ENCODE data around the gene GATA1.
A peak's percentile ranks its signal among the peaks of the same experiment; 100 is the strongest.

GATA1 gene

GRCh38 chrX:48786341-48786800, at the start of gene GATA1:
Gene GATA1 (plus strand): TSS chrX:48786590. CDS start chrX:48791110, 4,520 bp downstream.
- no peak for FAIRE-seq

DNA sequence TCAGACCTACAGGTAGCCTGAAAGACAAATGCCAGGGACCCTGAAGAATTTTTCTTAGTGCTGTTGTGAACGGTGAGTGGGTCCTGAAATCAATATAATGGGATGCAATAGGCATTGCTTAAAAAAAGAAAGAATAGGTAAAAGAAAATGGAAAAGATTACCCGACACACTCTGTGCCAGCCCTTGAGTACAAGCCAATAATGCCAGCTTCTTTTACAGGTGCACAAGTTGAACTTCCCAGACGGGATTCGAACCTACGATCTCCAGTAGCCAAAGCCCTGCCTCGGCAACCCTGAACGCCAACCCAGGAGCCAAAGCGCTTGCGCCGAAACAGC, 49.5 kb upstream of the GATA1 start:
- FAIRE-seq: no peak

DNA sequence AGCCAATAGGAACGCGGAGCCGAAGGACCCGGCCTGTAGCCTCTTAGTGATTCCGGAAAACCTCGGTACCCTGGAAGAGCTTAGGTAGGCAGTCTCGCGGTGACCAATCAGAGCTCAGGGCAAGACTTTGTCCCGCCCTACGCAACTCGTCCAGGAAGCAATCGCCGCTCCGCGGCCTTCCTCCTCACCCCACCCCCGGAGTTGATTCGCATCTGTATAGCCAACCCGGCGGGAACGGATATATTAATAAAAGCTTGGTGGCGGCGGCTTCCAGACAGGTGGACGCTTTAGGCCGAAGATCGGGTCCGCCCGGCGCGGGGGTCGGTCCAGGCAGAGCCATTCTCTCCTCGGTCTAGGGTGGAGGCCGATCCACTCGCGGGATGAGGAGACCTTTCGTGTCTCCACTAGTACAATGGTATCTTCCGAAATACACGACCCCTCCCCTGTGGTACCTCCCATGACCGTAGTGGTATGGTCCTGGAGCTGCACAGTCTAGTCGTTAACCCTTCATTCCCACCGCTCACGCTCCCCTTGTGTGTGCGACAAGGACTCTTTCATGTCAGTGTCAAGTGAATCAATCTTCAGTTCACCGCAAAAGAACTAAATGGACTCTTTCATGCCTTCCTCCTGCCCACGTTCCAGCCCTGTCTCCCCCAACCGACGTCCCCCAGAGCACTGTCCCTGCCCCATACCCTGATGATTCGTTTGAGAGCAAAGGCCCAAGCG, 49.0 kb upstream of the GATA1 start:
- FAIRE-seq: peak; percentile 90

- no peak for FAIRE-seq
Measured at GRCh38 chrX:48737940-48738339, 48.5 kb upstream of the GATA1 start.

DNA sequence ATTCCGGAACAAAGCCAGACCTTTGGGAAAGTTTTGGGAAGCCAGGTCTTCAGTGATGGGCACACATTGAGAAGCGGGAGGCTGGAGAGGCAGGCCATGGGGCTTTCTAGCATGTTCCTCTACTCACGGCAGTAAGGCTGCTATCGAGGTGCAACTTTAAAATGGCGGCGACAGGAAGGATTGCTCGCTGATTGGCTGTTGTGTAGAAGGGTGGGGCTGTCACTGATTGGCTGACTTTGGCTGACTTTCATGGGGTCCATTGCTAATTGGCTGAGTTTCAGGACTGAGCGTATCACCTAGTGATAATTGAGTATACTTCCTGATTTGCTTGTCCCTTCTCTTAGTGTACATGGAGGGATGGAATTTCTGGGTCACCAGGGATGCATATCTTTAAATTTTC, 44.6 kb upstream of the GATA1 start:
- no peak for FAIRE-seq

GRCh38 chrX:48745222-48745621, 41.2 kb upstream of the GATA1 start:
- no peak for FAIRE-seq

GRCh38 chrX:48747415-48748016, 38.9 kb upstream of the GATA1 start:
- no peak for FAIRE-seq

DNA sequence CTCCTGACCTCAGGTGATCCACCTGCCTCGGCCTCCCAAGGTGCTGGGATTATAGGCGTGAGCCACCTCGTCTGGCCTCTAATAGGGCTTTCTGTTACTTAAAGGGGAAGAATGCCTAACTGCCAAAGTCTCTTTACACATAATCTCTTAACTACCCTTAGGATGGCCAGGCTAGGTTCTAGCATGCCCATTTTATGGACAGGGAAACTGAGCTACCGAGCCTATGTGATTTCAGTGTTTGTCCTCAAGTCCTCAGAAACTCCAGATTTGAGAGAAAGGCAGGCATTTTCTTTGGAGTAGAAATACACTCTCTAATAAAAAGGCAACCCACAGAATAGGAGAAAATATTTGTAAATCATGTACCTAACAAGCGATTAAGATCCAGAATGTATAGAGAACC, 37.2 kb upstream of the GATA1 start:
- no peak for FAIRE-seq

DNA sequence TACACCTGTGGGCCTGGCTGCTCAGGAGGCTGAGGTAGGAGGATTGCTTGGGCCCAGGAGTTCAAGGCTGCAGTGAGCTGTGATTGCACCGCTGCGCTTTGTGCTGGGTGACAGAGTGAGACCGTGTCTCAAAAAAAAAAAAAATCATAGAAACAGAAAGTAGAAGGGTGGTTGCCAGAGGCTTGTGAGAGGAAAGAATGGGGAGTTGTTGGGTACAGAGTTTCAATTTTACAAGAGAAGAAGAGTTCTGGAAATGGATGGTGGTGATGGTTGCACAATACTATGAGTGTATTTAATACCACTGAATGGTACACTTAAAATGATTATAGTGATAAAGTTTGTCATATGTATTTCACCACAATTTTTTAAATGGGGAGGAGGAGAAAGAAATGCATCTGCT, 35.0 kb upstream of the GATA1 start:
- FAIRE-seq: no peak

DNA sequence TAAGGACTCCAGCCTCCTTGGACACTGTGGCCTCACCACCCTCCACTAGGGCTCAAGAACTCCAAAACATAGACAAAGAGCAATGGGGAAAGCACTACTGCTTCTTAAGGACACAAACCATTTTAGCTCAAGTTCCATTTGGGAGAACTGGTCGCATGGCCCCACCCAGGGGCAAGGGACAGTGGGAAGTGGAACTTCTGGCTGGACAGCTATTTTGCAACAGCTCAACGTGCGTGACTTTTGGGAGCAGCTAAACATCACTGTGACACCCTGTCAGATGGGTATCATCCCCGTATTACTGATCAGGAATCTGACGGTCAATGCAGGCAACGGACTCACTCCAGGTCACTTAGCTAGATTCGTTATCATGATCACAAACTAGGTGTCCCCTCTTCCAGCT, 33.9 kb upstream of the GATA1 start:
- no peak for FAIRE-seq

DNA sequence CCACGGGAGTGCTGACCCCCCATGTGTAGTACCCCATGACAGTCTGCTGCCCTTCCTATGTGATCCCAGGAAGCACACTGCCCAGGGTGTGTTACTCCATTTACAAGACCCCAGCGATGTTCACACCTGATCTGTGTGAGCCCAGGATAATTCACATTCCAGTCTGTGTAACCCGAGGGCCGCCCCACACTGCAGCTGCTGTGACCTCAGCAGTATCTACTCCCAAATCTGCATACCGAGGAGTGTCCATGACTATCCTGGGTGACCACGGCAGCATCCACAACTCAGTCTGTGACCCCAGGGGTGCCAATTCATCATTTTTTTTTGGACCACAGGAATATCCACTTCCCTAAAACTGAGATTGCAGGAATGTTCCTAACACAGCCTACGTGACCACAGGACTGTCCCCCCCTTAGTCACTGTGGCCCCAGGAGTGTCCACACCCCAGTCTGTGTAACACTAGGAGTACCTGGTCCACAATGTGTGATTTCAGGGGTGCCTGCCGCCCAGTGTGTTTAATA, 32.6 kb upstream of the GATA1 start:
- no peak for FAIRE-seq

DNA sequence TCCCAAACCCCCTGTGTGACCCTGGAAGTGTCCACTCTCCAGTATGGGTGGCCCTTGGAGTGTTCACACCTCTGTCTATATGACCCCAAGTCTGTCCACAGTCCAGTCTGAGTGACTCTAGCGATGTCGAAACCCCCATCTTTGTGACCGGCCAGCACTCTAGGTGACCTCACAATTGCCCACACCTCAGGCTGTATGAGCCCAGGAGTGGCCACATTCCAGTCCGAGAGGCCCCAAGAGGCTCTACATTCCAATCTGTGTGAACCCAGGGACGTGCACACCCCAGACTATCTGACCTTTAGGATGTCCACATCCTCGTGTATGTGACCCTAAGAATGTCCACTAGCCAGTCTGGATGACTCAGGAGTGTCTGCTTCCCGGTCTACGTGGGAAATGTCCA, 32.2 kb upstream of the GATA1 start:
- no peak for FAIRE-seq

DNA sequence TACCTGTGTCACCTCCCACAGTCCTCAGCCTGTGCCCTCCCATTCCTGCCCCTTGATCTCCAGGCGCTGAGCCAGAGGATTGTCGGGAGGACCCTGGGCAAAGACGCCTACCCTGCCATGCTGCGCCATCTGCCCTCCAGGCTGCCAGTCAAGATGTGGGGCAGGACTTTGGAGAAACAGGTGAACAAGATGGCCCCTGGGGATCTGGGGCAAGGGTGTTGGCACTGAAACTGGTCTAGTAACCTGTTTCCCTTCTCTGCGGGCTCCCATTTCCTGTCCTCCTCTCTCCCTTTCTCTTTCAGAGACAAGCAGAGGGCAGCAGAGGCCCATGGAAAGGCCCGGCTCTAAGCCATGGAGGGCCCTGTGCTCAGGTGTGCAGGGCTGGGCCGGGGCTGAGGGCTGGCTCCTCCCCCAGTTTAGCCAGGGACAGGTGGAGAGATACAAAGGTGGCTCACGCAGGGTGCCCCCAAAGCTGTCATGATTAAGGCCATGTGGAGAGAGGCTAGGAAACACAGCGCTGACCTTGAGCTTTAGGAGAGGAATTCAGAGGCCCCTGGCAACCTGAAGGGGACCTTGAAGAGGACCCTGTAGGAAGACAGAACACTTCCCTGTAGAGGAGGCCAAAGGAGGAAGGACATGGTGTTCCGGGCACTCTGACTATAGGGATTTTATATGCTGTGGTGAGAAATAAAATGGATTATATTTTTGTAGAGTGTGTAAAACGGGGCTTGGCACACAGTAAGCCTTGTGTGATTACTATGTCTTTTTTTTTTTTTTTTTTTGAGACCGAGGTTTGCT, 24.5 kb upstream of the GATA1 start, which contains the start of gene GLOD5:
Gene GLOD5, plus strand, starts transcription at position 74 of the 798 bp plus-strand sequence. Its CDS starts 44 bp downstream, at position 118.
- FAIRE-seq: no peak

- no peak for FAIRE-seq
Measured at GRCh38 chrX:48769230-48769629, 17.2 kb upstream of the GATA1 start.

DNA sequence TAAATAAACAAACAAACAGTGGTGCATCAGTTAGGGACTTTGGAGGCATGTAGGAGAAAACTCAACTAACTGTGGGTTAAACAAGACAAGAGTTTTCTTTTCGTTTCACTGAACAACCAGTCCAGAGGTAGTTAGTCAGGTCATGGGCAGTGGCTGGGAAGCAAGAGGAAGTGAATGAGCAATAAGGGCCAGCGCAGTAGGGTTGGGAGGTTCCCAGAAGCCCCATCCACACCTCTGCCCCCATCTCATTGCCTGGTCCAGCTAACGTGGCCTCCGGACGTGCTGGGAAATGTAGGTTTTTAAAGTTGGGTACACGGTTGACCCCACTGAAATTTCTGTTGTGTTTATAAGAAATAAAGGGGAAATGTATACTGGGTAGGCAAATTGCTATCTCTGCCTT, 16.1 kb upstream of the GATA1 start:
- no peak for FAIRE-seq

DNA sequence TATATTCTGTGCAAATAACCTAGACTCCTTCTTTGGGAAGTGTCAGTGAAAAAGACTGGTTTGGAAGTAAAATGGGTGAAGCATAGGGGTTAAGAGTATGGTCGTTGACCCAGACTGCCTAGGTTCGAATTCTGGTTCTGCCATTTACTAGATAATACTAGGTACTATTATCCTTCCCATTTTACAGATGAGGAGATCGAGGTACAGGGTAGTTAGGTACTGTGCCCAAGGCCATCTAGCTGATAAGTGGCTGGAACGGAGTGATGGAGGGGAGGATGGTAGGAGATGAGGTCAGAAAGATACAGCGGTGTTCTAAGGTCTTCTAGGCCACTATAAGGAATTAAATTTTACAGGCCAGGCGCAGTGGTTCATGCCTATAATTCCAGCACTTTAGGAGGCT, 13.8 kb upstream of the GATA1 start:
- FAIRE-seq: no peak

DNA sequence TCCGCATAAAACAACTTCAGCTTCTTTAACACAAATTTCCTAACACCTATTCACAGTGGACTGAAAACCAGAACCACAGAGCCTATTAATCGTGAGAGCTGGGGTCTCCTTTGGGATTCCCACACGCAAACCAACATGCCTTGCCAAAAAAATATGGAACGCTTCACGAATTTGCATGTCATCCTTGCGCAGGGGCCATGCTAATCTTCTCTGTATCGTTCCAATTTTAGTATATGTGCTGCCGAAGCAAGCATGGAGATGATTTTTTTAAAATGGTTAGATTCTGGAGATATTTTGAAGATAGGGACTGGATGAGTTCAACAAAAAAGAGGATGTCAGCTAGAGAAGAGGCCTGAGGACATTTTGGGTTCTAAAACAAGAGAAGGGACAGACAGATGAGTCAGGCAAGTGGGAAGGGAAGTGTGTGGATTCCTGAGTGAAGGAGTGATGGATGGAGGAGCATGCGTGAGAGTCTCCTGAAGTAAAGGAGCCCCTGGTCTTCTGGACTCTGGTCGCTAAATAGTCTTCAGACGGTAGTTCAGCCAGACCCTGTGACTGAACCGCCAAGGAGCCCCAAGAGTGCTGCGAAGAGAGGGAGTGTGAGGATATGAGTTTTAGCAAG, 9.5 kb upstream of the GATA1 start:
- no peak for FAIRE-seq

DNA sequence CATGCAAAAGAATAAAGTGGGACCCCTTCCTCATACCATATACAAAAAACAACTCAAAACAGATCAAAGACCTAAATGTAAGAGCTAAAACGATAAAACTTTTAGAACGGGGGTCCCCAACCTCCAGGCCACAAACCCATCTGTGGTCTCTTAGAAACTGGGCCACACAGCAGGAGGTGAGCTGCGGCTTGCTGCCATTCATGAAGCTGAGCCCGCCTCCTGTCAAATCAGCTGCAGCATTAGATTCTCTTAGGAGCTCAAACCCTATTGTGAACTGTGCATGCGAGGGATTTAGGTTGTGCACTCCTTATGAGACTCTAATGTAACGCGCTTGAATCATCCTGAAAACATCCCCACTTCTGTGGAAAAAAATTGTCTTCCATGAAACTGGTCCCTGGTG, 7.0 kb upstream of the GATA1 start:
- no peak for FAIRE-seq

DNA sequence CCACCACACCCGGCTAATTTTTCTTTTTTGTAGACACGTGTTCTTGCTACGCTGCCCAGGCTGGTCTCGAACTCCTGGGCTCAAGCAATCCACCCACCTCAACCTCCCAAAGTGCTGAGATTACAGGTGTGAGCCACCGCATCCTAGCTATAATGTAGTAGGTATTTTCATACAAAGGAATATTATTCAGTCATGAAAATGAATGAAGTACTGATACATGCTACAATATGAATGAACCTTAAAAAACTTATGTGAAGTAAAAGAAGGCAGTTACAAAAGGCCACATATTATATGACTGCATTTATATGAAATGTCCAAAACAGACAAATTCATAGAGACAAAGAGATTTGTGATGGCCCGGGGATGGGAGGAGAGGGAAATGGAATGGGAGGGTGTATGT, 4.7 kb upstream of the GATA1 start:
- FAIRE-seq: no peak

GRCh38 chrX:48782216-48782615, 4.2 kb upstream of the GATA1 start:
- FAIRE-seq: no peak

GRCh38 chrX:48782795-48783194, 3.6 kb upstream of the GATA1 start:
- FAIRE-seq: no peak

DNA sequence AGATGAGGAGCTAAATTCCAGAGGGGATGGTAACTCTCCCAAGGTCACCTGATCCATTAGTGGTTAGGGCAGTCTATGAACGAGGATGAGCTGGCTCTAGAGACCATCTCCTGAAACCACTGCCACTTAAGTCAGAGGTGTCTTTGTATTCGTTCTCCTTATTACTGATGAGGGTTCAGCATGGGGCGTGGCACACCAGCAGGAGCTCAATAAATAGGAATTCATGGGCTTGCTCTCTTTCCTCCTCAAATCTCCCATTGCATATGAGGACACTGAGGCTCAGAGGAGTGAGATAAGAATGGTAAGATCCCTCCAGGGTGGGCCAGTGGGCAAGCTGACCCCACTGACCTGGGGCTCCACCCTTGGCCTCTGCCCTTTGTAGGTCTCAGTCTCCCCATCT, 1.7 kb upstream of the GATA1 start:
- FAIRE-seq: no peak

DNA sequence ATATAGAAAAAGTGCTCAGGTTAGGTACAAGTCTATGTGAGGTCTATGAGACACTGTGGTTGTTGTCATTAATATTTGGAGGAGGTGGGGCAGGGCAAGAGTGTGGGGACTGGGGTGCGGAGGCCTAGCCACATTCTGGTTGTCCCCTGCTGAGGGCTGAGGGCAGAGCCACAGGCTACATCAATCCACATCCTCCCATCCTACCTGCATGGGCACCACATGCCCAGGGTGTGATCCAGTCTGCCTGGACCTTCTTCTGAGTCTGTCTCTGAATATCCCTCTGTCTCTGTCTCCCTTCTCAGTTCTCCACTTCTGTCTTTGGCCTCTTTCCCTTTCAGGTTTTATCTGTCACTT, 1.2 kb upstream of the GATA1 start:
- no peak for FAIRE-seq

Data from A204.1 (cell line).